Measurements from ENCODE around the gene PRELID1.
"Not testable (repeated sequence)": the region's sequence is repeated elsewhere in the genome, so short reads cannot be mapped to it uniquely, and the experiment has no call there.

PRELID1 gene

GRCh38 chr5:177300236-177300880 is 3.2 kb upstream of the PRELID1 start:
- DNase-seq (ENCODE audit: low read depth): peak; percentile 61

- DNase-seq (ENCODE audit: low read depth): no peak
These were observed 2.6 kb upstream of the PRELID1 start for GRCh38 chr5:177300951-177301350.

- no peak for DNase-seq (ENCODE audit: low read depth)
These were observed 2.0 kb upstream of the PRELID1 start for GRCh38 chr5:177301503-177302165.

GRCh38 chr5:177302354-177303110 is 1.1 kb upstream of the PRELID1 start:
- no peak for DNase-seq (ENCODE audit: low read depth)

- DNase-seq (ENCODE audit: low read depth): no peak
These were observed 359 bp downstream of the PRELID1 start for GRCh38 chr5:177303925-177304391.

GRCh38 chr5:177304392-177305119 is 957 bp downstream of the PRELID1 start:
- no peak for DNase-seq (ENCODE audit: low read depth)

- DNase-seq (ENCODE audit: low read depth): not testable (repeated sequence)
These were observed 2.6 kb downstream of the PRELID1 start for GRCh38 chr5:177306103-177306640.

GRCh38 chr5:177306674-177307543 is 3.3 kb downstream of the PRELID1 start:
- DNase-seq (ENCODE audit: low read depth): no peak

- DNase-seq (ENCODE audit: low read depth): no peak
These were observed 4.2 kb downstream of the PRELID1 start for GRCh38 chr5:177307544-177308363.

GRCh38 chr5:177308740-177309139 is 5.1 kb downstream of the PRELID1 start:
- no peak for DNase-seq (ENCODE audit: low read depth)

- DNase-seq (ENCODE audit: low read depth): peak; percentile 39
These were observed 6.0 kb downstream of the PRELID1 start for GRCh38 chr5:177309351-177310191.

GRCh38 chr5:177310332-177310731 is 6.7 kb downstream of the PRELID1 start:
- DNase-seq (ENCODE audit: low read depth): no peak

GRCh38 chr5:177310757-177311391 is 7.3 kb downstream of the PRELID1 start:
- no peak for DNase-seq (ENCODE audit: low read depth)

- no peak for DNase-seq (ENCODE audit: low read depth)
These were observed 7.8 kb downstream of the PRELID1 start for GRCh38 chr5:177311392-177311722.

GRCh38 chr5:177311723-177312648 is 8.4 kb downstream of the PRELID1 start, which contains the start of gene MXD3:
Gene MXD3, minus strand, starts transcription at chr5:177311898. Its CDS starts 68 bp downstream, at chr5:177311830.
- DNase-seq (ENCODE audit: low read depth): peak; percentile 86

GRCh38 chr5:177312649-177313181 is 9.1 kb downstream of the PRELID1 start:
- no peak for DNase-seq (ENCODE audit: low read depth)

- no peak for DNase-seq (ENCODE audit: low read depth)
These were observed 10.1 kb downstream of the PRELID1 start for GRCh38 chr5:177313561-177314259.
